ENCODE results near the gene AP1G2.

DNA sequence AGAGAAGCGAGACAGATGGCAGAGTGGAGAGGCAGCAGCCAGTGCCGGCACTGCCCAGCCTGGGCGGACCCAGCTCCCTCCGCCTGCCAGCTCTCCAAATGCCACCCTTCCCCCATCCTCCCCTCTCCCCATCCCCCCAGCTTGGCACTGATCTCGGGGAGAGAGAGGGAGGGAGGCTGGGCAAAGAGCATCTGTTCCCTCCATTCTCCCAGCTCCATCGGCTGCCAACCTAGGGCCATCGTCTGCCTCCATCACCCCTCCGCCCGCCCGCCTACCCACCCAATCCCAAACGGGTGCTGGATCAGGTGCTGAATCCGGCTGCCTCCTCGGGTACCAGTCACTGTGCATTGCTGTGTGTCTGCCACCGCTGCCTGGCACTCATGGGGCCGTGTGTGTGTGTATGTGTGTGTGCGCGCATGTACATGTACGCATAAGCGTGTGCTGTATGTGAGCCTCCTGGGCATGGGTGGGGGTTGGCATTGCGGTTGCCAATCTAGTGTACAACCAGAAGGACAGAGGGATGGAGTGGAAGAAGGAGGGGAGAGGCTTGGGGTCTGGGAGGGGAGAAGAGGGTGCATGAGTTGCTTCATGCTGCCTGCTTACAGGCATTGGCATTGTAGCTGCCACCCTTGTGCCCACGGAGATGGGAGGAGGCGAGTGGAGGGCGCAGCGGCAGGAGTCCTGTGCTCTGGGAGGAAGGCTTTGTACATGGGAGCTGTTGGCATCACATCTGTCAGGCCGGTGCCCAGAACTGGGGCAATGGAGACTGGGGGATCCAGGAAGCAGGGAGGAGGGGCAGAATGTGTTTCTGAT, 54.4 kb downstream of the AP1G2 start:
- TF ChIP-seq, protein P1, sequence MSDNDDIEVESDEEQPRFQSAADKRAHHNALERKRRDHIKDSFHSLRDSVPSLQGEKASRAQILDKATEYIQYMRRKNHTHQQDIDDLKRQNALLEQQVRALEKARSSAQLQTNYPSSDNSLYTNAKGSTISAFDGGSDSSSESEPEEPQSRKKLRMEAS (IDR thresholded peaks at IDR 0.05), result no peak
- no peak for TF ChIP-seq EP300 (IDR thresholded peaks at IDR 0.05; ENCODE audit: borderline replicate concordance)
- no peak for TF ChIP-seq REST (IDR thresholded peaks at IDR 0.05; ENCODE audit: low read depth)
- TF ChIP-seq CREB1 (IDR thresholded peaks at IDR 0.05; ENCODE audit: low read depth), result no peak
- TF ChIP-seq, protein P2, sequence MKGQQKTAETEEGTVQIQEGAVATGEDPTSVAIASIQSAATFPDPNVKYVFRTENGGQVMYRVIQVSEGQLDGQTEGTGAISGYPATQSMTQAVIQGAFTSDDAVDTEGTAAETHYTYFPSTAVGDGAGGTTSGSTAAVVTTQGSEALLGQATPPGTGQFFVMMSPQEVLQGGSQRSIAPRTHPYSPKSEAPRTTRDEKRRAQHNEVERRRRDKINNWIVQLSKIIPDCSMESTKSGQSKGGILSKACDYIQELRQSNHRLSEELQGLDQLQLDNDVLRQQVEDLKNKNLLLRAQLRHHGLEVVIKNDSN (IDR thresholded peaks at IDR 0.05), result no peak
- no peak for TF ChIP-seq TCF12 (IDR thresholded peaks at IDR 0.05; ENCODE audit: low read depth)
- TF ChIP-seq TAF1 (IDR thresholded peaks at IDR 0.05; ENCODE audit: low read depth), result no peak
- no peak for TF ChIP-seq FOXM1 (IDR thresholded peaks at IDR 0.05; ENCODE audit: borderline replicate concordance, low read depth)

Measured in Ishikawa (cell line).